Measurements from ENCODE around the gene COLGALT1.
A peak's percentile ranks its signal among the peaks of the same experiment; 100 is the strongest.

COLGALT1 gene

DNA sequence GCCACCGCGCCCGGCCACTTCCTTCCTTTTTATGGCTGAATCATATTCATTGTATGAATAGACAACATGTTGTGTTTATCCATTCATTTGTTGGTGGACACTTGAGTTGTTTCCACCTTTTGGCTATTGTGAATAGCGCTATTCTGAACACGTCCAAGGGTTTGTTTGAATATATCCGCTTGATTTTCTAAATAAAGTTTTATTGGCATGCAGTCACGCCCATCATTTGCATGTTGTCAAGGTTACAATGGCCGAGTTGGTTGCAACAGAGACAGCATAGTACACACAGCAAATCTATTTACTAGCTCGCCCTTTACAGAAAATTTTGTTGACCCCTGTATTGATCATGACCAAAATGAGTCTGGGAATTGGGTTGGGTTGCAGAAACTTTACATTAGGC lies 43.5 kb downstream of the COLGALT1 start:
- DNase-seq (ENCODE audit: low read depth), result no peak

DNA sequence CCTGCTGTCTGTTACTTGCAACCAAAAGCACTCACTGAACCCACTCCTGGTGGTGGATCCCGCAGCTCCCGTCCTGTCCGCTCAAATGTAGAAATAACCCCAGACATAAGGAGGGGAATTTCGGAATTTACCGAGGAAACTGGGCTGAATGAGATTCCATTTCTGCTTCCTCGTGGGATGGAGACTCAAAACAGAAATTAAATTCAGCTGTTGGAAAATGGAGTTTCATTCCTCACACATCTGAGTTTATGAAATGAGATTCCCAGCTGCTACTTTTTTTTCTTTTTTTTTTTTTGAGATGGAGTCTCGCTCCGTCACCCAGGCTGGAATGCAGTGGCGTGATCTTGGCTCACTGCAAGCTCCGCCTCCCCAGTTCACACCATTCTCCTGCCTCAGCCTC lies 44.3 kb downstream of the COLGALT1 start:
- no peak for DNase-seq (ENCODE audit: low read depth)

DNA sequence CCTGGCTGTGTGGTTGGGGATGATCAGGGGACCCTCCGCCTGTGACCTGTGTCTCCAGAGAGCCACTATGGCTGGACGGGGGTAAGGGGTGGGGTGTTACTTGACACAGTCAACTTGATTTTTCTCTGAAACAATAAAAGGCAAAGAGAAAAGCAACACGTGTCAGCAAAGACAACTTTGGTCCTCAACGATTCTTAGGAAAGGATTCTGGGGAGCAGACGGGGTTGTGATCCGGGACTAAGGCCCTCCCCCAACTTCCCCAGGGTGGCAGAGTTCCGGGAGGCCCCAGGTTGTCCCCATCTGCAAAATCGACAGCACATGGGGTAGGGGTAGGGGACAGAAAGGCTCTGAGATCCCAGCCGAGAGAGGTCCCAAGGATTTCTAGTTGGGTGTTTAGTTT lies 46.2 kb downstream of the COLGALT1 start:
- DNase-seq (ENCODE audit: low read depth), result no peak

DNA sequence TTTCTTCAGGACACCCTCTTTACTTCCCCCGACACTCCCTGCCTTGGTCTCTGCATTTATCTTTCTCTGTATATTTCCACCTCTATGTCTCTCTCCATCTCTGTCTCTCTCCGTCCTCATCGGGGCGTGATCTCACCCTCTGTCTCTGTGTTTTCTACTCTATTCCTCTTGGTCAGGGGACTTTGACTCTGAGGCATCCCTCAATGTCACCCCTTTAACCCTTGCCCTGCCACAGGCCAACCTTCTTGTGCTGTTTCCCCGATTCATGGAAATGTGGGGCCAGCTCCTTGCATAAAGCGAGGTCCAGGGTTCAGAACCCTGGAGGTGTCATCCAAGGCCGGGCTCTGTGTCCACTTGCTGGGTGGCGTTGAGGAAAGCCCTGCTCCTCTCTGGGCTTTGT lies 46.8 kb downstream of the COLGALT1 start:
- no peak for DNase-seq (ENCODE audit: low read depth)

DNA sequence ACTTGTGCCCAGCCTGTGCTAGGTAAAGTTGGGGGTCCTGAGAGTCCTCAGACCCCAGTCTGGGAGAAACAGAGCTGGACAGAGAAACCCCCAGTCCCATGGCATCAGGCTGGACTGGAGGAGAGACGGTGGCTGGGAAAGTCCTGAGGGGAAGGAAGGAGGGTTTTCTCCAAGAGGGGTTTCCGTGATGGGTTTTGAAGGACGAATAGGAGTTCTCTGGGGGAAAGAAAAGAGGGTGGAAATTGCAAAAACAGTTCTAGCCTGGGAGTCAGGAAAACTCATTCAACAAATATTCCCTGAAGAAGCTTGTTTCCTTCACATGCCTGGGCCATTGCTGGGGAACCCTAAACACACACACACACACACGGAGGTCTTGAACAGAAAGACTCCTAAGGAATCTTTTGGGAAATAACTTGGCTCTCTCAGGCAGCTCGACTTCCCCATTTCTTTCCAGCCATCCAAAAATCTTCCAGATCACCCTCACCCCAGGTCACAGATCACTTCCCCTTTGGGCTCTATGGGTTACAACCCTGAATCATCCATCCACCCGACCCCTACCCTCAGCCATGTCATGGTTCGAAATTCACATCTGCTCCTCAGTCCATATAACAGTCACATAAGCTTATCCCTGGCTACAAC lies 47.5 kb downstream of the COLGALT1 start:
- no peak for DNase-seq (ENCODE audit: low read depth)

DNA sequence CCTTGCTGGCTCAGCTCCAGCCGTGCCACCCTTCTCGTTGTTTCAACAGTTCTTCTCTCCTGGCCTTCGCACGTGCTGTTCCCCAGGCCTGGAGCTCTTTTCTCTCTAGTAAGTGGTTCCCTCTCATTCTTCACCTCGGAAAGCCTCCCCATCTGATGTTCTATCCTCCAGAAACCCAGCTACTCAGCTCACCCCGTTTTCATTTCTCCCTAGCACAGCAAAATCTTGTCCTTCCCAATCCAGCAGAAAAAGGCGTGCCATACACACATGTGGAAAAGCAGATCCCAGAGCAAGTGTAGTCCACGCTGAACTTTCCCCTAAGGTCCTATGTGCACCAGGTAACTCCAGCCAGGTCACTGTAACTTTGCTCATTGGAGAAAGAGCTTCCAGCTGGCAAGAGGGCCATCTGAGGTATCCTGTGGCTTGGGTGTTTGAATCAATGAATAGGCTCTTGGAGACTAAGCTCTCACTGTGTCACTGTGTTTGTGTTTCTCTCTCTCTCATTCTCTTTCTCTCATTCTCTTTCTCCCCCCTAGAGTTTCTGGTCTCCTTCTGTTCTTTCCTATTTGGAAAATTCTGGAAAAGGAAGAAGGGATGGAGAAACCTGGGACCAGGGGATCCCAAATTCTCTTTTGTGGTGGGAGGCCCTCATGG lies 49.0 kb downstream of the COLGALT1 start:
- no peak for DNase-seq (ENCODE audit: low read depth)

DNA sequence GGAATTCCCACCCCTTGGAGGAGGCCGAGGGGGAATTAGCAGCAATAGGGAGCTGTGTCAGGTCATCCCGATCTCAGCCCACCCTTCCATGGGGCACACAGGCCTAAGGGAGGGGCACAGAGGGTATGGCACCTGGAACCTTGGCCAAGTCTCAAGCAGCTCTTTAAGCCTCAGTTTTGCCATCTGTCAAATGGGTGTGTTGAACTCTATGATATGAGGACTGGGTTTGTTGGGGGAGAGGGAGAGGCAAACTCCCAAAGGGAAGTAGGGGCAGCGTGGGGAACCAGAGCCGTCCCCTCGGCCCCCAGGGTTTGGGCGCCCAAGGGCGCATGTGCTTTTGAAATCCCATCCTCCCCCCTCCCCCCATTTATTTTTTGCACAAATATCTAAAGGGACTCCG lies 49.7 kb downstream of the COLGALT1 start:
- no peak for DNase-seq (ENCODE audit: low read depth)

DNA sequence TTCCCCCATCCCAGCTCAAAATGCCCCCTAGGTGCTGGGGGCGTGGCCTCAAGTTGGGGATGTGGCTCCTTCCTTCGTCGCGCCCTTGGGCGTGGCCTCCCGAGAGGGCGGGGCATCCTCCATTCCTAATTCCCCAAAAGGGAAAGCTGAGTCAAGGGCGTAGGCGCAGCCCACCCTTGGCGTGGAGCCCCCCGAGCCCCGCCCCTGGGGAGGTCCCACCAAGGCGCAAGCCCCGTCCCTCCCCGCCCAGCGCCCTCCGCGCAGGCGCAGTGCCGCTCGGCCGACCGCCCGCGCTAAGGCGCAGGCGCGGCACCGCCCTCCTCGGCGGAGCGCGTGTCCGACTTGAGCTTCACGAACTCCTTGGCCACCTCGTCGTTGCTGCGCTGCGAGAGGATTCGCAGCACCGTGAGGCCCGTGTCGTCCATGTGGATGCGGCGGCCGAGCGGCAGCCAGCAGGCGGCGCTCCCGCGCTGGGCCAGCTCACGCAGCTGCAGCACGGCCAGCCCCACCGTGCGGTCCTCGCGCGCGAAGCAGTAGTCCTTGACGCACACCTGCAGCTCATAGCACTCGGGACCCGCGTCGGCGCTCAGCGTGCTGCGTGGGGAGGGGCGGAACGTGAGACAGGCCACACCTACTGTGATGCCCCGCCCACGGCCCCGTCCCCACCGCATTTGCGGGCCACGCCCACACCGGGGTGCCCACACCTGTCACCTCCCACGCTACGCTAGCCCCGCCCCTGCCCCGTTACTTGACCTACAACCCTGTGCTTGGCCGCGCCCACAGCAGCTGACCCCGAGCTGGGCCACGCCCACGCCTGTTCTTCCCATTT lies 50.5 kb downstream of the COLGALT1 start:
- DNase-seq (ENCODE audit: low read depth), result peak; percentile 83

DNA sequence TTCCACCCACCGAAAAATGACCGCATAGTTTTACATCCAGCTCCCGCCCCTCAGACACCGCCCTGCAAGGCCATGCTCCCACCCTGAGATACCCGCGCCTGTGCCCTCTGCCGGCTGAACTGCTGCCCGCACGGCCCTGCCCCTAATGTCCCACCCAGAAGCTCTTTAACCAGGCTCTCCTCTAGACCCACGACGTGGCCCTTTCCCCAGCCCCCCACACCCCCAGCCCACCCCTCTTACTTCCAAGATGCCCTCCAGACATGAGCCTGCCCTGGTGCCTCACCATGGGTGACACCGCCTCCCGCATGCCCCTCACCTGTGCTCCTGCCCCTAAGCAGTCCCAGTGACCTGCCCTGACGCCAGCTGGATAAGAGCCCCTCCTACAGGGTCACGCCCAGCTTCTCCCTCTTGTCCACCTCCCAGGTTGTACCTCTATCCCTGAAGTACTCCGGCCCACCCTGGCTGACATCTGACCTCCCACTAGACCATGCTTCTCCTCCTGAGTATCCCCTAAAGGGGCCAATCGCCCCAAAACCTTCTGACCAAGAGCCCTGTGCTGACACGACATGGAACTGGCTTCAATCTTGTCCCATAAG lies 51.2 kb downstream of the COLGALT1 start:
- DNase-seq (ENCODE audit: low read depth), result no peak

DNA sequence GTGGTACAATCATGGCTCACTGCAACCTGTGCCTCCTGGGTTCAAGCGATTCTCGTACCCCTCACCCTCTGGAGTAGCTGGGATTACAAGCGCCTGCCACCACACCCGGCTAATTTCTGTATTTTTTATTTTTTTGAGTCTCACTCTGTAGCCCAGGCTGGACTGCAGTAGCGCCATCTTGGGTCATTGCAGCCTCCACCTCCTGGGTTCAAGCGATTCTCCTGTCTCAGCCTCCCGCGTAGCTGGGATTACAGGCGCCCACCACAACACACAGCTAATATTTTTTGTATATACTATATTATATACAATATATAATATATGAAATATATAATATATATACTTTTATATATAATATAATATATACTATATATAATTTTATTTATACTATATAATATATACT lies 52.5 kb downstream of the COLGALT1 start:
- no peak for DNase-seq (ENCODE audit: low read depth)

DNA sequence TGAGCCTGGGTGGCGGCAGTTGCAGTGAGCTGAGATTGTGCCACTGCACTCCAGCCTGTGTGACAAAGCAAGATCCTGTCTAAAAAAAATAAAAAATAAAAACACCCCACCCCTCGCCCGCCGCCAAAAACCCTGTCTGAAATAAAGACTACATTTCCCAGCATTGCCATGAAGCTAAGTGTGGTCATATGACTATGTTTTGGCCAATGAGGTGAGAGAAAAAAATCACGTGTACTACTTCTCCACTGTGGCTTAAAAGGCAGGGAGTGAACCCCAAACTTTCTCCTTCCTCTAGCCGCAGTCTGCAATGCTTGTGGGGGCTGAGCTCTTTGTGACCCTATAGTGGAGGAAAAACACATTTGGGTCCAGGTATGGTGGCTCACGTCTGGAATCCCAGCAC lies 54.9 kb downstream of the COLGALT1 start:
- DNase-seq (ENCODE audit: low read depth), result no peak

DNA sequence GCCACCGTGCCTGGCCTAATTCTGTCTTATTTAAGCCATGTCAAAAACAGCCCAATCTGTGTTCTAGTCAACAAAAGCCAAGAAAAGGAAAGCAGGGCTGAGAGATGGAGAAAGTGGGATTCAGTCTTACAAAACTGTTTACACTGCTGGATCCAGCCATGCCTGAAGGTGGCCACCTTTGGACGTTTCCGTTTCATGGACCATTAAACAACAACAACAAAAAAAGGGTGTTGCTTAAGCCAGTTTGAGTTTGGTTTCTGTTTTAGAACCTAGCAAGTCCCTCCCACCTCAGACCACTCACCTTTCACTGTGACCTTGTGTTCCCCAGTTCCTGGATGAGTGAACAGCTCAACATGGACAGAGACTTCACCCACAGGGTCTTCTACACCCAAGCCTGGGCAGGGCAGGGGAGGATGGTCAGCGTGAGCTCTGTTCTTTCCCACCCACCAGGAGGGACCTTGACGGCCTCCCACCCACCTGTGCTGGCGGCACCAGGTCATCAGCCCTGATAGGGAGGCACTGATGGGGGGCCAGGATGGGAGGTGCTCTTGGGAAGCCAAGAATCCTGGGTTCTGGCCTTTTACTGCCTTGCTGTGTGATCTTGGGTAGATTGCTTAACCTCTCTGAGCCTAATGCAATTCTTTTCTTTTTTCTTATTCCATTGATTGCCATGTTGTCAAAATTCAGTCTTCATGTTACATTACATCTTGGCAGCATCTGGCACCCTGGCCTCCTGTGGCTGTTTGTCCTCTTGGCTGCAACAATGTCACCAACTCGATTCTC lies 56.2 kb downstream of the COLGALT1 start:
- no peak for DNase-seq (ENCODE audit: low read depth)

DNA sequence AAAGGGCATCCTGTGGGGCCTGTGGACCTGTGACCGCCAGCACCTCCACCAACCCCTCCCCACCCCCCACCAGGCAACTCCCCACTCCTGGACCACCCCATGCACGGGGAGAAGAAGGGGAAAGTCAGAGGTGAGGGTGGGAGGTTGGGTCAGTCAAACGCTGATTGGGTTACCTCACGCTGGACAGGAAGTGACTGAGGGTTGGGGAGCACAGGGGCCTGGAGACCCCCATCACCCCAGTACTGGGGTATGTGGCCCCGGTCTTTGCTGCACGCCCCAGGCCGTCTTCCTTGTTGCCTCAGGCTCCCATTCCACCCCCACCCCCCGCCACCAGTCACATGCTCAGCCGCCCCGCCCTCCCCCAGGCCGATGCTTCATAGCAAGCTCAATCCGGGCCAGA lies 59.0 kb downstream of the COLGALT1 start:
- no peak for DNase-seq (ENCODE audit: low read depth)

DNA sequence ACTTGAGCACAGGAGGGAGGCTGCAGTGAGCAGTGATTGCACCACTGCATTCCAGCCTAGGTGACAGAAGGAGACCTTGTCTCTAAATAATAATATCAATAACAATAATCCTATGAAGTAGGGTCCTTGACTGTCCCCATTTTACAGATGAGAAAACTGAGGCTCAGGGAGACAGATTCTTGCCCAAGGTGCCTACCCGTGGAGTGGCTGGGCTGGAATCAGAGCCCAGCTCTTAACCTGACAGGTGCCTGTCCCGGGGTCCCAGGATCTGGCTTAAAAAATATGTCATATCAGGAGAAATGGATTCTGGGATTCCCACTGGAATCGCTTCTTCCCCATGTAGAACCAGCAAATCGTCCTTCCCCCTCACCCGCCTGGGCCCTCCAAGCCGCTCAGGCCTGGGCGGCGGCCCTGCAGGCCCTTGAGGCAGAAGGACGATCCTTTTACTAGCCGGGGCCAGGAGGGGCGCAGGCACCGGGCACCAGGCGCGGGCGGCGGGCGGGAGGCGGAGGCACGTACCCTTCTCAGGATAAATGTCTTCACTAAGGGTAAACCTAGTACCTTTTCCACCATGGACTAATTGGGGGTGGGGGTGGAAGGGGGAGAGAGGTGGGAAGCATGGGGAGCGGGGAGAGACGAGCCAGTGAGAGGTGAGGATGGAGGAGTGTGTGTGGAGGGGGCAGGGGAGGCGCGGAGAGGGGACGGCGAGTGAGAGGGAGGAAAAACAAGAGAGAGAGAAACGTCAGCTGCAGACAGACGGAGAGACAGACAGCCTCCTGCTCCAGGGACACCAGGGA lies 60.6 kb downstream of the COLGALT1 start:
- no peak for DNase-seq (ENCODE audit: low read depth)

DNA sequence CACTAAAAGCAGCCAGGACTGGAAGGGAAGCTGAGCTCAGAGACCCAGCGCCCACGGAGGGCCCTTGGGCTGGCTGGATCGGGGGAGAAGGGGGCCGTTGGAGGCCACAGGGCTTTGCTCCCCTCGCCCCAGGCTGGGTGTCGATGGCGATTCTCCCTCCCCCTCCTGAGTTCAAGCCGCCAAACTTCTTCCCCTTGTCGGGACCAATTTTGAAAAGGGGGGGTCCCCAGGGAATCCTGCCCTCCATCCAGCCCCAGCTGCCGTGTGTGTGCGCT lies 61.2 kb downstream of the COLGALT1 start:
- DNase-seq (ENCODE audit: low read depth), result no peak

DNA sequence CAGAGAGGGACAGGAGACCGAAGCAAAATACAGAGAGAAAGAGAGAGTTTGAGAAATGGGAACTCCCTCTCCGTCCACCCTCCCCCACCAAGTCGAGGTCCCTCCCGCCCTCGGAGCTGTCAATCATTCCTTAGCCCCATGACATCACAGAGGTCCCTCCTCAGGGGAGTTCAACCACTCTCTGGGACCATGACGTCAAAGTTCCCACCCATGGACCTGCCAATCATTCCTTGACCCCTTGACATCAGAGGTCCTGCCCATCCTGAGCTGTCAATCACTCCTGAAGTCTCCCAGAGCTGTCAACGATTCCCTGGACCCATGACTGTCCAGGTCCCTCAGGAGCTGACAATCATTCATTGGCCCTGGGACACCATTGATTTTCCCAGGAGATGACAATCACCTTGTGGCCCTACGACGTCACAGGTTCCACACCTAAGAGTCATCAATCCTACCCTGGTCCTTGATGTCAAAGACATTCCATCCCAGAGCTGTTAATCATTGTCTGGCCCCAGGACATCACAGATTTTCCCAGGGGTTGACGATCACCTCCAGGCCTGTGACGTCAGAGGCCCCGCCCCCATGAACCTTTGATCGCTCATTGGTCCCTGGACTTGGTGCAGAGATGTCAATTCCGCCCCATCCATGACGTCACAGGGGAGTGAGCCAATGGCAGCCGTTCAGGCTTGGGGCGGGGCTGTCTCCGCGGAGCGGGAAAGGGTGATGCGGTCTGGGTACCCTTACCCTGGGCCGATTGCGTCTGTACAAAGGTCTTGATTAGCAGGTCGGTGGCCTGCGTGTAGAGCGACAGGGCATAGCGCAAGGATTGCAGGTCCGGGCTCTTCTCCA lies 61.7 kb downstream of the COLGALT1 start:
- peak; percentile 21 for DNase-seq (ENCODE audit: low read depth)

DNA sequence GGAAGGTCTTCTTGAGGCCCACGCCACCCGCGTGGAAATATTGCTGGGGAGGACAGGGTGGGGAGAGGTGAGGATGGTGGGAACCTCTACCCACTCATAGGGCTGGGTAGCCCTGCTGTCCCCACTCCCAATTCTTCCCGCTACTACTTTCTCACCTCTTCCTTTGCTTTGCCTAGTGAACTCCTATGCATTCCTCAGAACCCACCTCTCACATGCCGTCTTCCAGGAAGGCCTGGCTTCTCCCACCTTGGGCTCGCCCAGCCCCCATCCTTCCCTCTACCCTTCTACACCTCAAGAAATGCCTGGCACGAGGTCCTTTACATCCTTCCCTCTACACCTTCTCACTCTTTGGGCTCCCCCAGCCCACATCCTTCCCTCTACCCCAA lies 62.4 kb downstream of the COLGALT1 start:
- DNase-seq (ENCODE audit: low read depth), result no peak

DNA sequence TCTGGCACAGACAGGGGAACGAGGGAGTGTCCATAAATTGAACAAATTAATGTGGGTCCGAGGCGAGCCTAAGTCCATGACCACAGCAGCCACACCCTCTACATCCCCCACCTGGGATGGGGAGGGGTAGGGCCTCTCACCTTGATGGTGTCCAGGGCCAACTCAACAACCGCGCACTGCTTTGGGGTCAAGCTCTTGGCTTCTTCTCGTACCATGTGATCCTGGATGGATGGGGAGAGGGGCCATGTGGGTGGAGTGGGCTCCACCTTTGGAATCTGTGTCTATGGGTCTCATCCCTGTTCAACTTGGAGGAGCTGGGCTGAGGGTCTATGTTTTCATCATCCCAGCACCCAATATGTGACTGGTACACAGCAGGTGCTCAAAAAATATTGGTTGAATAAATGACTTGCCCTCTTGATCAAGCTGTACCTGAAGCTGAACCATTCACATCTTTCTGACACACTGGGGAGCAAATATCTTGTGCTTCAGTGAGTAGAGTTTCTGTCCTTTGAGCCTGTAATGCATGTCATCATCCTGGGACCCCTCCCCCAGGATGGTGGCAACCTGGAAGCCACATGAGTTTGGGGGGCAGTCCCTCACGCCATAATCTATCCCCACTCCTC lies 62.9 kb downstream of the COLGALT1 start:
- no peak for DNase-seq (ENCODE audit: low read depth)

DNA sequence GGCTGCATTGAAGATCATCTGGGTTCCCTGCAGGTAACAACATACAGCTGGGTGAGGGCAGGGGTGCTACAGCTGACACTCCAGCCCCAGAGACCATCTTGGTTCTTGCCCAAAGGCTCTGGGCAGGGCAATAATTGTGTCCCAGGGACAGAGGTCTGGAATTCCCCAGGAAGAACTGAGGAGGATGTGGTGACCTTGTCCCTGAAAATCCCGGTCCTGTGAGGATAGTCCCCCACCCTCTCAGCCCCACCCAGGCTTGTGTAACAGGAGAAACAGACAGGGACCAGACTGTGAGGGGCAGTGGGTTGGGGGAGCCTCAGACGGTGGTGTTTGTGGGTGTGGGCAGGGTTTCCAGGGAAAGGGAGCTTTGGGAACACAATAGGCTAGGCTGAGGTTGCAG lies 63.5 kb downstream of the COLGALT1 start:
- DNase-seq (ENCODE audit: low read depth), result no peak

DNA sequence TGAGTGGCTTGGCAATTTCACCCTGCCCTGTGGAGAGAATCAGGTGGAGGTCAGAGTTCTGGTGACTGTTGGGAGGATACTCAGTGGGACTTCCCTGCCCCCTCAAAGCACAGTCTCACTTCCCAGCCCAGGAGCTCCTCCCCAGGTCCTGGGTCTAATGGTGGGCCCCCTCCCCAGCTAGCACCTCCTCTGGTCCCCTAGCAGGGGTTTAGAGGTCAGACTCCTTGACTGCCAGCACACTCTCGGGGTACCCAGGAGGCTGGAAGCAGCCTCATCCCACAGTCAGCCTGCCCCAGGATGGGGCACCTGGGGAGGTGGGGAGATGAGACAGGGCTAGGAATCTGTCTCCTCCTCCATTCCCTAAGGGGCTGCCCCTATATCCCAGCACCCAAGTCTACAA lies 65.2 kb downstream of the COLGALT1 start:
- no peak for DNase-seq (ENCODE audit: low read depth)
